ENCODE data around the gene REV1. TPM values are rescaled to one million over a fixed set of nuclear protein-coding genes. Genes with fewer than 3 reads are reported as not detected.

Gene REV1
- total RNA-seq, 1 experiment from 2014 or later = 39.6 TPM

- no peak overlapping the region for H3K4me3 ChIP-seq (ENCODE audit: low read depth, low read length)
- Mint-ChIP-seq H3K4me3 (ENCODE audit: unreplicated experiment) (no peak overlapping the region), H3K4me1 (ENCODE audit: low read depth, unreplicated experiment) (no peaks in the 10 kb centered on the region), H3K9me3 (ENCODE audit: unreplicated experiment) (no peaks in the 10 kb centered on the region), H3K27ac (ENCODE audit: unreplicated experiment) (no peak overlapping the region), H3K27me3 (ENCODE audit: insufficient read depth, unreplicated experiment) (no peaks in the 10 kb centered on the region), H3K36me3 (ENCODE audit: insufficient read depth, unreplicated experiment) (peaks cover 54% of the 10 kb centered on the region)
- intact Hi-C loops (cut with micrococcal nuclease; ENCODE audit: unreplicated experiment) = no loop called here
- ChIA-PET POLR2A (no interaction called here), CTCF (no interaction called here)
- no peaks in the 10 kb centered on the region for H3K4me1 ChIP-seq
- H3K36me3 ChIP-seq (ENCODE audit: control insufficient read depth, insufficient read depth, low read length) = no peaks in the 10 kb centered on the region
- no peaks in the 10 kb centered on the region for H3K9me3 ChIP-seq
- TF ChIP-seq CTCF (IDR thresholded peaks at IDR 0.05; ENCODE audit: insufficient read depth in 1 of 2, low read depth in 1 of 2, low read length in 1 of 2, severe bottlenecking in 1 of 2, unreplicated experiment in 1 of 2) = no peak
- no peak for DNase-seq
- H3K27me3 ChIP-seq (replicated peaks; ENCODE audit: control insufficient read depth, insufficient read depth, low read length) = no peaks in the 10 kb centered on the region
- BruUV-seq (replicated peaks) = no TSS peak
Observed at GRCh38 chr2:99431587-99432275, 58.1 kb downstream of the REV1 start.

DNA sequence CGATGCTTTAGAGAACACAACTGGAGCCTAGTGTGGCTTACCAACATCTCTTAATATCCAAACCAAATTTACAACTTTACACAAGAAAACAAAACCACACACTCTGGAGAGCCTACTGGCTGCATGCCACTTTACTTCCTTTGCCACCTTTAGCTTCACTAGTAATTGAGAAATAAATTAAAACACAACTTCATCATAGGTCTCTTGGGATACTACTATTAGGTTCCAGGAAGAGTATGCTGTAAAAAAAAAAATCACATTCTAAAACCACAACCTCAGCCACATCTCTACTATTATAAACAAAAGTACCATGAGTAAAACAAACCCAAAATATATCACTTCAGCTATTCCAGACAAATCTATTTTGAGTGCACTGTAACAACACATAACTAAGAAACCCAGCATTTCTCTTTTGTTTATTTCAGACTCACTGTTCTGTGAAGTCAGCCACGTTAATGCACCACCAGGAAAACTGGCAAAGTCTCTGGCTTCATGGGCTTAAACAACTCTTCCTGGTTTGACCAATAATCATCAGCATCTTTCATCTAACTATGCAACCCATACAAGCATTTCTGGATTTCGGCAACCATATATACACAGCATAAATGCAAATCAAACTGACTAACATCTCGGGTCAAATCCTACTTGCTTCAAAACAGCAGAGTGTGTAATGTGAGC is 59.1 kb downstream of the REV1 start:
- no peak for TF ChIP-seq CTCF (IDR thresholded peaks at IDR 0.05; ENCODE audit: insufficient read depth in 1 of 2, low read depth in 1 of 2, low read length in 1 of 2, severe bottlenecking in 1 of 2, unreplicated experiment in 1 of 2)
- Mint-ChIP-seq H3K4me3 (ENCODE audit: unreplicated experiment) (no peak overlapping the region), H3K36me3 (ENCODE audit: insufficient read depth, unreplicated experiment) (peaks cover 54% of the 10 kb centered on the region), H3K27ac (ENCODE audit: unreplicated experiment) (no peak overlapping the region), H3K9me3 (ENCODE audit: unreplicated experiment) (no peaks in the 10 kb centered on the region), H3K27me3 (ENCODE audit: insufficient read depth, unreplicated experiment) (no peaks in the 10 kb centered on the region), H3K4me1 (ENCODE audit: low read depth, unreplicated experiment) (no peaks in the 10 kb centered on the region)
- H3K27me3 ChIP-seq (replicated peaks; ENCODE audit: control insufficient read depth, insufficient read depth, low read length) = no peaks in the 10 kb centered on the region
- intact Hi-C loops (cut with micrococcal nuclease; ENCODE audit: unreplicated experiment) = no loop called here
- CTCF ChIA-PET = interaction anchor here (0.5 kb wide), 1 partner anchor 60 kb away, joined by 4 read pairs; no protein-coding TSS in a partner anchor
- H3K4me1 ChIP-seq = no peaks in the 10 kb centered on the region
- H3K9me3 ChIP-seq = no peaks in the 10 kb centered on the region
- POLR2A ChIA-PET = no interaction called here
- no peaks in the 10 kb centered on the region for H3K36me3 ChIP-seq (ENCODE audit: control insufficient read depth, insufficient read depth, low read length)
- no TSS peak for BruUV-seq (replicated peaks)
- no peak overlapping the region for H3K4me3 ChIP-seq (ENCODE audit: low read depth, low read length)
- no peak for DNase-seq

DNA sequence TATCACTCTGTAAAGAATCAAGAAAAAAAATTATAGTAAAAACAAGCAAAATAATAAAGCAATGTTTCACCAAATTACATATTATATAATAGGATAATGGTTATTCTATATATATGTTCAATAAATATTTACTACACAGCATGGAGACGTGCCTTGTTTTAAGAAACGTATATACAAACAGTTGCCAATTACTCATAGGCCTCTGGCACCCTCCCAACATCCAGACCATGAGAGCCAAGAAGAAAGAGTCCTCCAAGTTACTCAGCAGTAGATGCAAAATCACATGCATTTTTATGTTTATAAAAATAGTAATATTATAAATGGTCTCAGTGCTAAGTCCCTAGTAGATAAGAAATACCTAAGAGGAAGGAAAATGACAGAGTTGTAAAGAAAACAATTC is 64.8 kb downstream of the REV1 start:
- H3K27me3 Mint-ChIP-seq (ENCODE audit: insufficient read depth, unreplicated experiment) = no peaks in the 10 kb centered on the region
- H3K36me3 ChIP-seq (ENCODE audit: control insufficient read depth, insufficient read depth, low read length) = peaks cover 3% of the 10 kb centered on the region; the same call in 1 of the 2 replicates

More for the DNA sequence above, 64.8 kb downstream of the REV1 start:
- TF ChIP-seq CTCF (IDR thresholded peaks at IDR 0.05; ENCODE audit: insufficient read depth in 1 of 2, low read depth in 1 of 2, low read length in 1 of 2, severe bottlenecking in 1 of 2, unreplicated experiment in 1 of 2) = no peak
- CTCF ChIA-PET = no interaction called here
- BruUV-seq (replicated peaks) = no TSS peak
- no peak overlapping the region for H3K4me3 Mint-ChIP-seq (ENCODE audit: unreplicated experiment)
- H3K9me3 Mint-ChIP-seq (ENCODE audit: unreplicated experiment) = no peaks in the 10 kb centered on the region
- POLR2A ChIA-PET = no interaction called here
- Histone ChIP-seq H3K4me1 (no peaks in the 10 kb centered on the region), H3K9me3 (no peaks in the 10 kb centered on the region), H3K27me3 (replicated peaks; ENCODE audit: control insufficient read depth, insufficient read depth, low read length) (no peaks in the 10 kb centered on the region), H3K4me3 (ENCODE audit: low read depth, low read length) (no peak overlapping the region)
- intact Hi-C loops (cut with micrococcal nuclease; ENCODE audit: unreplicated experiment) = no loop called here
- H3K36me3 Mint-ChIP-seq (ENCODE audit: insufficient read depth, unreplicated experiment) = peaks cover 39% of the 10 kb centered on the region
- H3K27ac Mint-ChIP-seq (ENCODE audit: unreplicated experiment) = no peak overlapping the region
- peaks cover 9% of the 10 kb centered on the region for H3K4me1 Mint-ChIP-seq (ENCODE audit: low read depth, unreplicated experiment)
- DNase-seq = no peak

All from Caco-2 (cell line).